ENCODE measurements around the gene LGALS3BP. TPM values are rescaled to one million over a fixed set of nuclear protein-coding genes. Genes with fewer than 3 reads are reported as not detected.
A peak's percentile ranks its signal among the peaks of the same experiment; 100 is the strongest.

LGALS3BP gene
- total and polyA plus RNA-seq, 2 of the 13 experiments (the other 11 are each of a cell fraction or from before 2014, with no cell fraction given), result 137 to 332 TPM

- no peak for TF ChIP-seq RELA (CRISPR knock-in tag; IDR thresholded peaks at IDR 0.05)
- no peak for TF ChIP-seq ZNF672 (CRISPR knock-in tag; IDR thresholded peaks at IDR 0.05)
- TF ChIP-seq MTF2 (CRISPR knock-in tag; IDR thresholded peaks at IDR 0.05; ENCODE audit: borderline replicate concordance), result no peak
- no peak for TF ChIP-seq ZNF598 (CRISPR knock-in tag; IDR thresholded peaks at IDR 0.05; ENCODE audit: borderline replicate concordance)
- no peak; the same call in 1 of the 2 replicates for TF ChIP-seq YEATS2 (CRISPR knock-in tag; IDR thresholded peaks at IDR 0.05; ENCODE audit: borderline replicate concordance)
- TF ChIP-seq ZNF496 (CRISPR knock-in tag; IDR thresholded peaks at IDR 0.05; ENCODE audit: insufficient replicate concordance), result no peak
- TF ChIP-seq ZNF790 (CRISPR knock-in tag; IDR thresholded peaks at IDR 0.05; ENCODE audit: borderline replicate concordance), result no peak
- TF ChIP-seq ZNF704 (CRISPR knock-in tag; IDR thresholded peaks at IDR 0.05; ENCODE audit: borderline replicate concordance), result no peak
- TF ChIP-seq BHLHE40 (IDR thresholded peaks at IDR 0.05; ENCODE audit: low read length), result no peak
- no peak for TF ChIP-seq ZFP37 (CRISPR knock-in tag; IDR thresholded peaks at IDR 0.05; ENCODE audit: borderline replicate concordance)
- TF ChIP-seq ZNF264 (CRISPR knock-in tag; IDR thresholded peaks at IDR 0.05), result peak; percentile 70; the same call in 1 of the 2 replicates
- no peak for TF ChIP-seq HNRNPK (IDR thresholded peaks at IDR 0.05; ENCODE audit: low read depth, low read length, poor library complexity, severe bottlenecking)
- no peak; the same call in 1 of the 2 replicates for TF ChIP-seq ATF3 (CRISPR knock-in tag; IDR thresholded peaks at IDR 0.05)
- no peak for TF ChIP-seq CCAR2 (optimal IDR thresholded peaks at IDR 0.05; ENCODE audit: low read depth, low read length)
- peak; percentile 55 for TF ChIP-seq HNF4A (CRISPR knock-in tag; IDR thresholded peaks at IDR 0.05)
- no peak for TF ChIP-seq ZBTB39 (CRISPR knock-in tag; IDR thresholded peaks at IDR 0.05)
- no peak for TF ChIP-seq ETS1 (CRISPR knock-in tag; IDR thresholded peaks at IDR 0.05)
- no peak for TF ChIP-seq ZNF878 (CRISPR knock-in tag; IDR thresholded peaks at IDR 0.05)
Observed at GRCh38 chr17:78947235-78948149, 32.2 kb downstream of the LGALS3BP start (continued).

All from HepG2 (cell line).